Hepatocyte (in vitro differentiated cells): Measurements from ENCODE around the gene SLC26A4. TPM values are rescaled to one million over a fixed set of nuclear protein-coding genes. Genes with fewer than 3 reads are reported as not detected.

Experiments
- DNase-seq: peaks from one replicate; pipeline ENCODE4 v3.0.0-alpha.2; 2016; ENCODE audit warnings: low spot score
- H2AFZ ChIP-seq: fragments of 200-600 bp; sonication (generic); 2 replicates; pipeline ENCODE4 v1.6.0; 2016; ENCODE audit warnings: antibody characterized with exemption, mild to moderate bottlenecking
- H3K27ac ChIP-seq: fragments of 200-600 bp; sonication (generic); 2 replicates; pipeline ENCODE4 v1.5.1; 2016; ENCODE audit warnings: mild to moderate bottlenecking
- H3K27me3 ChIP-seq: fragments of 200-600 bp; sonication (generic); 2 replicates; pipeline ENCODE4 v1.6.1; 2016
- H3K36me3 ChIP-seq: fragments of 200-600 bp; sonication (generic); replicated peaks from 2 replicates; pipeline ENCODE4 v1.5.1; 2016; ENCODE audit warnings: low read depth; ENCODE audit not compliant: insufficient read depth
- H3K4me1 ChIP-seq: fragments of 200-600 bp; sonication (generic); 2 replicates; pipeline ENCODE4 v1.5.1; 2016; ENCODE audit warnings: mild to moderate bottlenecking, moderate library complexity; ENCODE audit not compliant: insufficient read depth
- H3K4me2 ChIP-seq: fragments of 200-600 bp; sonication (generic); 2 replicates; pipeline ENCODE4 v1.6.0; 2016
- H3K4me3 ChIP-seq: fragments of 200-600 bp; sonication (generic); 2 replicates; pipeline ENCODE4 v1.5.1; 2016; ENCODE audit warnings: mild to moderate bottlenecking
- H3K79me2 ChIP-seq: fragments of 200-600 bp; sonication (generic); 2 replicates; pipeline ENCODE4 v1.6.0; 2017; ENCODE audit warnings: mild to moderate bottlenecking
- H3K9me2 ChIP-seq: fragments of 200-600 bp; sonication (generic); replicated peaks from 2 replicates; pipeline ENCODE4 v1.6.0; 2017; ENCODE audit warnings: mild to moderate bottlenecking; ENCODE audit not compliant: insufficient read depth
- H3K9me3 ChIP-seq: fragments of 200-600 bp; sonication (generic); 2 replicates; pipeline ENCODE4 v1.5.1; 2016; ENCODE audit warnings: low read depth, mild to moderate bottlenecking
- H4K20me1 ChIP-seq: fragments of 200-600 bp; sonication (generic); 2 replicates; pipeline ENCODE4 v1.6.0; 2016; ENCODE audit warnings: mild to moderate bottlenecking; ENCODE audit not compliant: insufficient read depth, poor library complexity, severe bottlenecking
- CTCF ChIP-seq: fragments of 200-600 bp; sonication (generic); IDR thresholded peaks from 2 replicates; pipeline ENCODE4 v1.5.1; 2016; ENCODE audit warnings: antibody characterized with exemption, mild to moderate bottlenecking; ENCODE audit not compliant: poor library complexity
- EZH2 ChIP-seq: fragments of 200-600 bp; sonication (generic); IDR thresholded peaks from 2 replicates; pipeline ENCODE4 v1.6.1; 2016; ENCODE audit warnings: antibody characterized with exemption, mild to moderate bottlenecking, borderline replicate concordance
- EZH2phosphoT487 ChIP-seq: fragments of 200-600 bp; sonication (generic); IDR thresholded peaks from one replicate; pipeline ENCODE4 v1.6.1; 2018; ENCODE audit warnings: antibody characterized with exemption, mild to moderate bottlenecking, low read depth, moderate library complexity; ENCODE audit not compliant: unreplicated experiment, severe bottlenecking
- WGBS: methylation state at CpG from one replicate; pipeline ENCODE4 v1.1.6; 2016; ENCODE audit warnings: low lambda C conversion rate; ENCODE audit errors: missing lambda C conversion rate; 5-methylcytosine and 5-hydroxymethylcytosine counted together
- polyA plus RNA-seq: library from polyadenylated mRNA; unstranded; fragments of >200 nt; fragmentation: Nextera tagmentation; extraction: Ambion mirVana; gene quantifications from 2 replicates; pipeline ENCODE4 v1.2.1, GENCODE V29; 2016
- total RNA-seq: library from RNA; depleted of rRNA; stranded (reverse); fragments of >200 nt; gene quantifications from 2 replicates; pipeline ENCODE4 v1.2.3, GENCODE V29; 2014

Gene SLC26A4
- total and polyA plus RNA-seq, 2 experiments from 2014 or later, result 0.20 TPM; not detected in 1

GRCh38 chr7:107643938-107644308 is 16.7 kb upstream of the SLC26A4 start:
- Histone ChIP-seq H3K27me3 (peaks cover 11% of the 10 kb centered on the region), H2AFZ (no peak overlapping the region), H3K4me3 (no peak overlapping the region), H3K36me3 (no peaks in the 10 kb centered on the region), H3K27ac (no peak overlapping the region), H4K20me1 (no peaks in the 10 kb centered on the region), H3K9me2 (no peaks in the 10 kb centered on the region), H3K4me1 (no peaks in the 10 kb centered on the region), H3K9me3 (no peaks in the 10 kb centered on the region), H3K79me2 (no peaks in the 10 kb centered on the region), H3K4me2 (peak overlapping the region; percentile 23)
- DNase-seq, result no peak
- 76% methylated on average over 1 of the region's 1 CpG for WGBS
- TF ChIP-seq EZH2phosphoT487 (no peak), CTCF (no peak), EZH2 (no peak)

GRCh38 chr7:107644309-107644974 is 16.2 kb upstream of the SLC26A4 start:
- Histone ChIP-seq H2AFZ (no peak overlapping the region), H3K4me3 (no peak overlapping the region), H3K4me1 (no peaks in the 10 kb centered on the region), H3K27ac (no peak overlapping the region), H3K9me3 (no peaks in the 10 kb centered on the region), H3K79me2 (no peaks in the 10 kb centered on the region), H3K36me3 (no peaks in the 10 kb centered on the region), H3K9me2 (no peaks in the 10 kb centered on the region), H3K4me2 (peak overlapping the region; percentile 23), H4K20me1 (no peaks in the 10 kb centered on the region), H3K27me3 (peaks cover 11% of the 10 kb centered on the region)
- DNase-seq, result no peak
- WGBS, result 81% methylated on average over 9 of the region's 9 CpGs
- TF ChIP-seq EZH2, result no peak
- TF ChIP-seq CTCF, result no peak
- no peak for TF ChIP-seq EZH2phosphoT487

- DNase-seq, result no peak
- Histone ChIP-seq H2AFZ (no peak overlapping the region), H3K27me3 (no peaks in the 10 kb centered on the region), H3K4me1 (no peaks in the 10 kb centered on the region), H3K4me3 (no peak overlapping the region), H3K79me2 (no peaks in the 10 kb centered on the region), H3K9me2 (no peaks in the 10 kb centered on the region), H3K4me2 (no peak overlapping the region), H3K9me3 (no peaks in the 10 kb centered on the region), H3K27ac (no peak overlapping the region), H3K36me3 (no peaks in the 10 kb centered on the region), H4K20me1 (no peaks in the 10 kb centered on the region)
- 95% methylated on average over 5 of the region's 5 CpGs for WGBS
- TF ChIP-seq CTCF (no peak), EZH2phosphoT487 (no peak), EZH2 (no peak)
Observed at GRCh38 chr7:107652642-107653041, 8.0 kb upstream of the SLC26A4 start.

GRCh38 chr7:107658467-107658866 is 2.2 kb upstream of the SLC26A4 start:
- H3K36me3 ChIP-seq, result no peaks in the 10 kb centered on the region
- no peak overlapping the region for H3K27ac ChIP-seq
- H4K20me1 ChIP-seq, result no peaks in the 10 kb centered on the region
- DNase-seq, result no peak
- H3K4me3 ChIP-seq, result no peak overlapping the region
- H3K79me2 ChIP-seq, result no peaks in the 10 kb centered on the region
- H3K9me3 ChIP-seq, result no peaks in the 10 kb centered on the region
- H3K9me2 ChIP-seq, result no peaks in the 10 kb centered on the region
- no peak for TF ChIP-seq EZH2
- TF ChIP-seq EZH2phosphoT487, result no peak
- TF ChIP-seq CTCF, result no peak
- no peak overlapping the region for H2AFZ ChIP-seq
- H3K4me2 ChIP-seq, result no peak overlapping the region
- no peaks in the 10 kb centered on the region for H3K4me1 ChIP-seq
- peaks cover 56% of the 10 kb centered on the region for H3K27me3 ChIP-seq
